ENCODE measurements around the gene TRNT1.
A peak's percentile ranks its signal among the peaks of the same experiment; 100 is the strongest.

TRNT1 gene

GRCh38 chr3:3113042-3113709, 13.6 kb upstream of the TRNT1 start:
- no peak for DNase-seq

GRCh38 chr3:3117651-3118050, 9.1 kb upstream of the TRNT1 start:
- no peak for DNase-seq

GRCh38 chr3:3119393-3119851, 7.3 kb upstream of the TRNT1 start:
- no peak for DNase-seq

- DNase-seq: no peak
These were observed 763 bp upstream of the TRNT1 start for GRCh38 chr3:3125977-3126376.

- DNase-seq: peak; percentile 20
These were observed 781 bp downstream of the TRNT1 start for GRCh38 chr3:3127432-3128010.

- DNase-seq: no peak
These were observed 2.8 kb downstream of the TRNT1 start for GRCh38 chr3:3129579-3129978.

GRCh38 chr3:3133500-3133899, 6.8 kb downstream of the TRNT1 start:
- DNase-seq: no peak

GRCh38 chr3:3134750-3135448, 8.2 kb downstream of the TRNT1 start:
- no peak for DNase-seq

- DNase-seq: no peak
These were observed 10.8 kb downstream of the TRNT1 start for GRCh38 chr3:3137526-3137925.

GRCh38 chr3:3141939-3142338, 15.2 kb downstream of the TRNT1 start:
- DNase-seq: no peak

- no peak for DNase-seq
These were observed 19.1 kb downstream of the TRNT1 start for GRCh38 chr3:3145831-3146230.

- DNase-seq: no peak
These were observed 22.8 kb downstream of the TRNT1 start for GRCh38 chr3:3149560-3149959.

GRCh38 chr3:3151513-3151912, 24.8 kb downstream of the TRNT1 start:
- no peak for DNase-seq

GRCh38 chr3:3154879-3155610, 28.3 kb downstream of the TRNT1 start:
- no peak for DNase-seq

- no peak for DNase-seq
These were observed 30.7 kb downstream of the TRNT1 start for GRCh38 chr3:3157484-3157883.

- no peak for DNase-seq
These were observed 34.1 kb downstream of the TRNT1 start for GRCh38 chr3:3160826-3161225.

- DNase-seq: no peak
These were observed 38.5 kb downstream of the TRNT1 start for GRCh38 chr3:3165241-3165640.

- no peak for DNase-seq
These were observed 38.9 kb downstream of the TRNT1 start for GRCh38 chr3:3165650-3166049.

GRCh38 chr3:3170998-3171397, 44.3 kb downstream of the TRNT1 start:
- no peak for DNase-seq

- DNase-seq: no peak
These were observed 45.9 kb downstream of the TRNT1 start for GRCh38 chr3:3172627-3173026.

GRCh38 chr3:3177861-3178497, 51.2 kb downstream of the TRNT1 start:
- DNase-seq: no peak

- no peak for DNase-seq
These were observed 52.0 kb downstream of the TRNT1 start for GRCh38 chr3:3178498-3179328.
